ENCODE data around the gene STAC. TPM values are rescaled to one million over a fixed set of nuclear protein-coding genes. Genes with fewer than 3 reads are reported as not detected.

STAC gene
- total RNA-seq, 1 experiment from 2014 or later, result not detected

DNA sequence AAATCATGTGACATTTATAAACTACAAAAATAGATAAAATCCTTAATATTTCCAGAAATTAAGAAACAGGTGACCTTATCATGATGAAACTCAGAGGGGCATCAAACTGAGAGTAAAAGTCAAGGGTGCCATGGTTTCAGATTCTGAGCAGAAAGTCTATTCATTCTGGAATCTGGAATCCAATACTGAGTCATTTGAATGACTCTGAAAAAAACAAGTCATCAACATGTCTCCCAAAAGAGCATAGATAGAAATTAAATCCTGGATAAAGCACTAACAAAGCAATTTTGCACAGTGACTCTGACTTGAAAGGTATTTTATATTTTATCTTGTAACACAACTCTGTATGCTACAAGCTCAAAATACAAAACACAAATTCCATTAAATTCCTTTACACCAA is 23.4 kb downstream of the STAC start:
- Mint-ChIP-seq H3K27ac (ENCODE audit: unreplicated experiment) (no peak overlapping the region), H3K4me1 (ENCODE audit: low read depth, unreplicated experiment) (no peaks in the 10 kb centered on the region), H3K36me3 (ENCODE audit: insufficient read depth, unreplicated experiment) (no peaks in the 10 kb centered on the region), H3K27me3 (ENCODE audit: insufficient read depth, unreplicated experiment) (peaks cover 14% of the 10 kb centered on the region), H3K9me3 (ENCODE audit: unreplicated experiment) (no peaks in the 10 kb centered on the region), H3K4me3 (ENCODE audit: unreplicated experiment) (no peak overlapping the region)
- TF ChIP-seq, protein P1, sequence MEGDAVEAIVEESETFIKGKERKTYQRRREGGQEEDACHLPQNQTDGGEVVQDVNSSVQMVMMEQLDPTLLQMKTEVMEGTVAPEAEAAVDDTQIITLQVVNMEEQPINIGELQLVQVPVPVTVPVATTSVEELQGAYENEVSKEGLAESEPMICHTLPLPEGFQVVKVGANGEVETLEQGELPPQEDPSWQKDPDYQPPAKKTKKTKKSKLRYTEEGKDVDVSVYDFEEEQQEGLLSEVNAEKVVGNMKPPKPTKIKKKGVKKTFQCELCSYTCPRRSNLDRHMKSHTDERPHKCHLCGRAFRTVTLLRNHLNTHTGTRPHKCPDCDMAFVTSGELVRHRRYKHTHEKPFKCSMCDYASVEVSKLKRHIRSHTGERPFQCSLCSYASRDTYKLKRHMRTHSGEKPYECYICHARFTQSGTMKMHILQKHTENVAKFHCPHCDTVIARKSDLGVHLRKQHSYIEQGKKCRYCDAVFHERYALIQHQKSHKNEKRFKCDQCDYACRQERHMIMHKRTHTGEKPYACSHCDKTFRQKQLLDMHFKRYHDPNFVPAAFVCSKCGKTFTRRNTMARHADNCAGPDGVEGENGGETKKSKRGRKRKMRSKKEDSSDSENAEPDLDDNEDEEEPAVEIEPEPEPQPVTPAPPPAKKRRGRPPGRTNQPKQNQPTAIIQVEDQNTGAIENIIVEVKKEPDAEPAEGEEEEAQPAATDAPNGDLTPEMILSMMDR (IDR thresholded peaks at IDR 0.05; ENCODE audit: insufficient read depth in 1 of 2, low read depth in 1 of 2, low read length in 1 of 2, severe bottlenecking in 1 of 2, unreplicated experiment in 1 of 2), result no peak
- DNase-seq, result no peak
- intact Hi-C loops (cut with micrococcal nuclease; ENCODE audit: unreplicated experiment), result no loop called here
- no peaks in the 10 kb centered on the region for H3K4me1 ChIP-seq
- H3K27me3 ChIP-seq (replicated peaks; ENCODE audit: control insufficient read depth, insufficient read depth, low read length), result no peaks in the 10 kb centered on the region
- H3K9me3 ChIP-seq, result no peaks in the 10 kb centered on the region
- no peaks in the 10 kb centered on the region for H3K36me3 ChIP-seq (ENCODE audit: control insufficient read depth, insufficient read depth, low read length)
- ChIA-PET CTCF (no interaction called here), POLR2A (no interaction called here)
- H3K4me3 ChIP-seq (ENCODE audit: low read depth, low read length), result no peak overlapping the region
- no TSS peak for BruUV-seq (replicated peaks)

DNA sequence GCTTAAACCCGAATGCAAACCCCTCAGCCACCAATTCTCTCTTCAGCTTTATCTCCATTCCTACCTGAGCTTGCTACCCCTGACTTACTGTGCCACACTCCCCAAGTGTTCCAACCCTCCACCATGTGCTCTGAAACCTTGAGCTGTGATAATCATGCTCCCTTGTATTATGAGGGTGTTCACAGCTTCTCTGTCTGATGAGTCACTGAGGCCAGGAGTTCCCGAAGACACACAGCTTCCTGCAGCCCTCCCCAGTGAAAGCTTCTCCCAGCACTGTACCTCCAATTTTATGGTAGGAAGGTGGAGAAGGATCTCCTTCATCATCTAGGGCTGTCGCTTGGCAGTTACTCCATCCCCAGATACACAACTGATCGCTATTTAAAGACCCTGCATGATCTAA is 24.9 kb downstream of the STAC start:
- no peaks in the 10 kb centered on the region for H3K4me1 Mint-ChIP-seq (ENCODE audit: low read depth, unreplicated experiment)

DNA sequence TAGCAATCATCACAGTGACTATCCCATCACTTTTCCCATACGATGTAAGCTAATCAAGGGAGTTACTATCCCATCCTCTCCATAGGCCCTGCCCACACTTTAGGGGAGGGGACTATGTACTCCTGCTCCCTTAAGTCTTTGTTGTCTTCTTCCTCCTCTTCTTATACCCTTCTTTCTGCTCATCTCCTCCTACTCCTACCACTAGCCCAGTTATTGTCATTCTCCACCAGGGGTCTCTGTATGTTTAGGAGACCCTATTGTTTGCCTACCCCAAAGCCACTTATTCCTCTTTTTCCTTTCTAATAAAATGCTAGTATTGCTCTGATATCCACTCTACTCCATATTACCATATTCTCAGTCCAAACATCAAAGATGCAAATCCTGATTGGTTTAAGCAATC is 27.8 kb downstream of the STAC start:
- BruUV-seq (replicated peaks), result no TSS peak
- H3K4me3 ChIP-seq (ENCODE audit: low read depth, low read length), result no peak overlapping the region
- H3K36me3 Mint-ChIP-seq (ENCODE audit: insufficient read depth, unreplicated experiment), result no peaks in the 10 kb centered on the region
- CTCF ChIA-PET, result no interaction called here
- H3K27me3 ChIP-seq (replicated peaks; ENCODE audit: control insufficient read depth, insufficient read depth, low read length), result no peaks in the 10 kb centered on the region
- POLR2A ChIA-PET, result no interaction called here
- H3K4me1 Mint-ChIP-seq (ENCODE audit: low read depth, unreplicated experiment), result no peaks in the 10 kb centered on the region
- TF ChIP-seq, protein P1 (IDR thresholded peaks at IDR 0.05; ENCODE audit: insufficient read depth in 1 of 2, low read depth in 1 of 2, low read length in 1 of 2, severe bottlenecking in 1 of 2, unreplicated experiment in 1 of 2), result peak in 1 of 2 experiments; percentile 17
- no peak overlapping the region for H3K4me3 Mint-ChIP-seq (ENCODE audit: unreplicated experiment)
- H3K36me3 ChIP-seq (ENCODE audit: control insufficient read depth, insufficient read depth, low read length), result no peaks in the 10 kb centered on the region
- peak in 1 of 2 experiments; percentile 3 for DNase-seq
- no peaks in the 10 kb centered on the region for H3K9me3 Mint-ChIP-seq (ENCODE audit: unreplicated experiment)
- H3K4me1 ChIP-seq, result no peaks in the 10 kb centered on the region
- H3K27ac Mint-ChIP-seq (ENCODE audit: unreplicated experiment), result no peak overlapping the region
- no peaks in the 10 kb centered on the region for H3K9me3 ChIP-seq
- H3K27me3 Mint-ChIP-seq (ENCODE audit: insufficient read depth, unreplicated experiment), result peaks cover 15% of the 10 kb centered on the region
- intact Hi-C loops (cut with micrococcal nuclease; ENCODE audit: unreplicated experiment), result loop anchor here (1.0 to 5.0 kb wide), 3 partner anchors 133 to 293 kb away; no protein-coding TSS in a partner anchor

More for the DNA sequence above, 24.9 kb downstream of the STAC start:
- H3K9me3 Mint-ChIP-seq (ENCODE audit: unreplicated experiment), result no peaks in the 10 kb centered on the region
- POLR2A ChIA-PET, result no interaction called here
- H3K4me3 Mint-ChIP-seq (ENCODE audit: unreplicated experiment), result no peak overlapping the region
- H3K36me3 Mint-ChIP-seq (ENCODE audit: insufficient read depth, unreplicated experiment), result no peaks in the 10 kb centered on the region
- intact Hi-C loops (cut with micrococcal nuclease; ENCODE audit: unreplicated experiment), result loop anchor here (5.0 kb wide), 1 partner anchor 283 kb away; no protein-coding TSS in a partner anchor
- TF ChIP-seq, protein P1 (IDR thresholded peaks at IDR 0.05; ENCODE audit: insufficient read depth in 1 of 2, low read depth in 1 of 2, low read length in 1 of 2, severe bottlenecking in 1 of 2, unreplicated experiment in 1 of 2), result no peak
- Histone ChIP-seq H3K9me3 (no peaks in the 10 kb centered on the region), H3K4me3 (ENCODE audit: low read depth, low read length) (no peak overlapping the region), H3K36me3 (ENCODE audit: control insufficient read depth, insufficient read depth, low read length) (no peaks in the 10 kb centered on the region), H3K4me1 (no peaks in the 10 kb centered on the region), H3K27me3 (replicated peaks; ENCODE audit: control insufficient read depth, insufficient read depth, low read length) (no peaks in the 10 kb centered on the region)
- H3K27me3 Mint-ChIP-seq (ENCODE audit: insufficient read depth, unreplicated experiment), result peaks cover 14% of the 10 kb centered on the region
- BruUV-seq (replicated peaks), result no TSS peak
- H3K27ac Mint-ChIP-seq (ENCODE audit: unreplicated experiment), result no peak overlapping the region
- CTCF ChIA-PET, result no interaction called here
- DNase-seq, result no peak

Measured in Caco-2 (cell line).